NCI-H82 treated with DMSO at 0.1 percent for 48 hours (cell line): ENCODE measurements around the gene RNASEH1.
"Not testable (repeated sequence)": the region's sequence is repeated elsewhere in the genome, so short reads cannot be mapped to it uniquely, and the experiment has no call there.

ENCODE experiments used
- DNase-seq: peaks from one replicate; lab custom pipeline; 2025; ENCODE audit not compliant: unreplicated experiment; lab: John Stamatoyannopoulos, UW

Gene RNASEH1

GRCh38 chr2:3594493-3595281 lies 36.6 kb upstream of the RNASEH1 start, which contains the start of gene COLEC11:
Gene COLEC11 (plus strand): TSS chr2:3595112. CDS start chr2:3604341, 9,229 bp downstream.
- no peak for DNase-seq

GRCh38 chr2:3589086-3589485 lies 31.0 kb upstream of the RNASEH1 start:
- no peak for DNase-seq

- no peak for DNase-seq
Observed at GRCh38 chr2:3588084-3588483, 30.0 kb upstream of the RNASEH1 start.

GRCh38 chr2:3587432-3587831 lies 29.3 kb upstream of the RNASEH1 start:
- DNase-seq: no peak

GRCh38 chr2:3587021-3587420 lies 28.9 kb upstream of the RNASEH1 start:
- no peak for DNase-seq

- DNase-seq: no peak
Observed at GRCh38 chr2:3586220-3586619, 28.1 kb upstream of the RNASEH1 start.

GRCh38 chr2:3585261-3586109 lies 27.4 kb upstream of the RNASEH1 start:
- no peak for DNase-seq

- no peak for DNase-seq
Observed at GRCh38 chr2:3584608-3585260, 26.6 kb upstream of the RNASEH1 start.

- DNase-seq: no peak
Observed at GRCh38 chr2:3584076-3584475, 25.9 kb upstream of the RNASEH1 start.

- DNase-seq: no peak
Observed at GRCh38 chr2:3581367-3582262, 23.5 kb upstream of the RNASEH1 start.

GRCh38 chr2:3580449-3580848 lies 22.3 kb upstream of the RNASEH1 start:
- DNase-seq: no peak

GRCh38 chr2:3578987-3579386 lies 20.9 kb upstream of the RNASEH1 start:
- no peak for DNase-seq

- not testable (repeated sequence) for DNase-seq
Observed at GRCh38 chr2:3576263-3576630, 18.1 kb upstream of the RNASEH1 start.

GRCh38 chr2:3575534-3576262 lies 17.6 kb upstream of the RNASEH1 start:
- no peak for DNase-seq

GRCh38 chr2:3574155-3574554 lies 16.0 kb upstream of the RNASEH1 start:
- no peak for DNase-seq

GRCh38 chr2:3572620-3573019 lies 14.5 kb upstream of the RNASEH1 start:
- no peak for DNase-seq

GRCh38 chr2:3571284-3571683 lies 13.2 kb upstream of the RNASEH1 start:
- DNase-seq: no peak

GRCh38 chr2:3569656-3570055 lies 11.5 kb upstream of the RNASEH1 start:
- not testable (repeated sequence) for DNase-seq

- no peak for DNase-seq
Observed at GRCh38 chr2:3566806-3567205, 8.7 kb upstream of the RNASEH1 start.

GRCh38 chr2:3565117-3565516 lies 7.0 kb upstream of the RNASEH1 start:
- no peak for DNase-seq
